Activated naive CD4-positive, alpha-beta T cell treated with anti-CD3 and anti-CD28 coated beads, Interleukin-2, amount 10 ng/mL, durations not matched to agents 7 days and 5 days (primary cell): ENCODE results near the gene L3MBTL3.
A peak's percentile ranks its signal among the peaks of the same experiment; 100 is the strongest.

ENCODE experiments used
- CTCF ChIA-PET: fragments of 350-600 bp; sonication (Branson Sonifier 250); formaldehyde crosslinking; loops from one replicate; lab custom pipeline; 2021; ENCODE audit warnings: antibody characterized with exemption; lab: Charles Lee
- DNase-seq: peaks from one replicate; pipeline ENCODE4 v3.0.0-alpha.2; 2020
- H3K27ac Mint-ChIP-seq: one replicate; pipeline ENCODE4 v1.8.0; 2021; ENCODE audit warnings: mild to moderate bottlenecking, moderate library complexity, mixed read lengths
- H3K27me3 Mint-ChIP-seq: one replicate; pipeline ENCODE4 v1.8.0; 2021; ENCODE audit warnings: mild to moderate bottlenecking, mixed read lengths
- H3K36me3 Mint-ChIP-seq: one replicate; pipeline ENCODE4 v1.8.0; 2021; ENCODE audit warnings: mixed read lengths
- H3K4me1 Mint-ChIP-seq: one replicate; pipeline ENCODE4 v1.8.0; 2021; ENCODE audit warnings: mixed read lengths
- H3K4me3 Mint-ChIP-seq: one replicate; pipeline ENCODE4 v1.8.0; 2021; ENCODE audit warnings: mild to moderate bottlenecking, moderate library complexity, mixed read lengths
- H3K9me3 Mint-ChIP-seq: one replicate; pipeline ENCODE4 v1.8.0; 2021; ENCODE audit warnings: mixed read lengths

The L3MBTL3 gene

DNA sequence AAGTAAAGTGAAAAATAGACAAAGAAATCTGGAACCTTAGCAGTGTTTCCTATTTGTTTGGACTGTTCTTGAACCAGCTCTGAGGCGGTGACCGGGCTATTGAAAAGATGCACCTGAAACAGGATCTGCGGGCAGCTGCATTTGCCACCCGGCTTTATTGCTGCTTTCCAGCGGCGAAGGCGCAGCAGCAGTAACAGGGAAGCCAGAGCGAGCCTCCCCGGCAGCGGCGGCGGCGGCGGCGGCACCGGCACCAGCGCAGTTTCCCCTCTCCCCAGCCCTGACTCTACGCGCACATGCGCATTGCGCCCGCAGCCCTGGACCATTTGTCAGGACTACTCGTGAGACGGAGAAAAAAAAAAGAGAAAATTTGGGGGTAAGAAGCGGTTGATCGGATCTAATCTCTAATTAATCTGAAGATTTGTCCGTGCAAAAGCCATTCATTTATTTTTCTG is at the start of gene L3MBTL3:
L3MBTL3 (plus strand) TSS at position 290 of the 452 bp plus-strand sequence. CDS start 24,119 bp downstream, outside the sequence.
- Mint-ChIP-seq H3K9me3 (no peaks in the 10 kb centered on the region), H3K4me3 (peak within 1 kb of the TSS; percentile 95), H3K4me1 (peaks cover 29% of the 10 kb centered on the region), H3K27ac (peak within 1 kb of the TSS; percentile 96), H3K36me3 (peaks cover 10% of the 10 kb centered on the region), H3K27me3 (peaks cover 17% of the 10 kb centered on the region)
- DNase-seq, result peak; percentile 90
- CTCF ChIA-PET, result no interaction called here

DNA sequence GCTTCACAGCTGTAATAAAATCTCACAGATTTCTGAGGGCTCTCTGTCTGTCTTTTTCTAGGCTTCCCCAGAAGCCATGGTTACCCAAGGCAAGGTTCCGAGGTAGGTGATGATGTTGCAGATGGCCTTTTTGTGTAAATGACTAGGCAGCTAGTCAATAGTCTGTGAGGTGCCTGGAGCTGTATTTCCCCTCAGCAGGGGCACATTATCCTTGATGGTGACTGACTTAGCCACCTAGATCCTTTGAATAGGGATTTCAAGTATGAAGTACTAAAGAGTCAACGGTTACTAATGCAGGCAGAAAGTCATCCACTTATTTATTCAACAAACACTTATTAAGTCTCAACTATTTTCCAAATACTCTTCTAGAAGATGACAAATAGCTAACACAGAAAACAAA is 49.3 kb upstream of the L3MBTL3 start:
- peaks cover 14% of the 10 kb centered on the region for H3K27me3 Mint-ChIP-seq
- H3K9me3 Mint-ChIP-seq, result no peaks in the 10 kb centered on the region
- H3K4me1 Mint-ChIP-seq, result no peaks in the 10 kb centered on the region
- DNase-seq, result no peak
- CTCF ChIA-PET, result no interaction called here
- no peak overlapping the region for H3K4me3 Mint-ChIP-seq
- no peak overlapping the region for H3K27ac Mint-ChIP-seq
- no peaks in the 10 kb centered on the region for H3K36me3 Mint-ChIP-seq

DNA sequence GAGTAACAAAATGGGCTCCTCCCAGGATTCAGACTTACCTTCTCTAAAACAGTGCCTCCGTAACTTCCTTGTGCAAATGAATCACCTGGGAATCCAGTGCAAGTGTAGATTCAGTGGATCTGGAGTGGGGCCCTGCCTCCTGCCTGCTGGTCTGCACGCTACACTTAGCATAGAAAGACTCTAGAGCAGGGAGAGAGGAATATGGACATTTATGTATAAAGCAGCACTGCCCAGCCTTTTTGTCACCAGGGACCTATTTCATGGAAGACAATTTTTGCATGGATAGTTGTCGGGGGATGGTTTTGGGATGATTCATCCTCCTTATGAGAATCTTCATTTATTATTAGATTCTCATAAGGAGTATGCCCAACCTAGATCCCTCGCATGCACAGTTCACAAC is 42.3 kb upstream of the L3MBTL3 start:
- H3K27ac Mint-ChIP-seq, result no peak overlapping the region
- no peaks in the 10 kb centered on the region for H3K27me3 Mint-ChIP-seq
- H3K4me3 Mint-ChIP-seq, result no peak overlapping the region
- peaks cover 6% of the 10 kb centered on the region for H3K9me3 Mint-ChIP-seq
- no peaks in the 10 kb centered on the region for H3K36me3 Mint-ChIP-seq
- no peaks in the 10 kb centered on the region for H3K4me1 Mint-ChIP-seq
- CTCF ChIA-PET, result no interaction called here
- DNase-seq, result no peak

DNA sequence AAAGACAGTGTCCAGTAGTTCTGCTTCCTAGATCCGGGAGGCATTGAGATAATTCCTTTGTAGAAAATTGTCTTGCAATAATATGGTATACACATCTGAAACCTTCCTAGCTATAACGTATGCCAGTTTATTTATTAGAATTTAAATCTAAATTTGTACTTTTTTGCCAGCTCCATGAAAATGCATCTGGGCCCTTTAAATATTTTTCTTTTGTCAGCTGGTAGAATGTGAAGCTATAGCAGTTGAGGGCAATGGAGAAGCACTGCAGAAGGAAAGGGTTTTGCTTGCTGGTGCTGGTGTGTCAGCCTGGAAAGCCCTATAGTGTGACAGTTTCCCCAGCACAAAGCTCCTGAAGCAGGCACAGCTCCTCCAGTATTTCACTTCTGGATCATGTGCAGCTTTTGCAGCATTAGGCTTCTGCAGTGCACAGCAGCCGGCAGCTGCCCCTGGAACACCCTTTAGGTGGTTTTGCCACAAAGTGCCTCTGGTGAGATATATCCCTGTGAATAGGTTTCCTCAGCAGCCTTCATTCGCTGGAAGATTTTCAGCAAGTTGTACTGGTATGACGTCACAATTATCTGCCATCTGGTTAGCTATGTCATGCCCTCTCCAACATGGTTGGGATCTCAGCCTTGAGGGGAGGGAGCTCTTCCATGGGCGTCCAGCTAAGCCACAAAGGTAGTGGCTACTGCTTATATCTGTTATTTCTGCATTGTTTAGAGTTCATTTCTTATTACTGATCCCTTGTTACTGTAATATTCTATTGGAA is 40.0 kb upstream of the L3MBTL3 start:
- Mint-ChIP-seq H3K27ac (no peak overlapping the region), H3K36me3 (no peaks in the 10 kb centered on the region), H3K4me3 (no peak overlapping the region), H3K9me3 (peaks cover 6% of the 10 kb centered on the region), H3K4me1 (no peaks in the 10 kb centered on the region), H3K27me3 (no peaks in the 10 kb centered on the region)
- CTCF ChIA-PET, result no interaction called here
- DNase-seq, result no peak

DNA sequence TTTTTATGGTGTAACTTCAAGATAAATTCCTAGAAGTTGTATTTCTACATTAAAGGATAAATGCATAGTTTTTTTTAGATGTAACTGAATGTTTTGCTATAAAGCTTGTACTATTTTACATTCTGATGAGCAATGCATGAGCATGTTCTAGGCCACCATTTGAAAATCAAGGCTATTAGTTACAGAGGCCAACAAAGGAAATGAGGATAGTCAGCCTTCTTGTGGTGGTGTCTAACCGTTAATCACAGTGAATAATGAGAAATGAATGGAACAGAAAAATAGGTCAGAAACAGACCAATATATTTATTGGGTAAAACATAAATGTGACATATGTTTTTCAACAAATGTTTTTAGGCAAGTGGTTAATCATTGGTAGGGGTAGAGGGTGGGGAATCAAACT is 37.6 kb upstream of the L3MBTL3 start:
- peaks cover 6% of the 10 kb centered on the region for H3K9me3 Mint-ChIP-seq
- no peak overlapping the region for H3K27ac Mint-ChIP-seq
- no peaks in the 10 kb centered on the region for H3K27me3 Mint-ChIP-seq
- H3K4me1 Mint-ChIP-seq, result no peaks in the 10 kb centered on the region
- H3K4me3 Mint-ChIP-seq, result no peak overlapping the region
- CTCF ChIA-PET, result no interaction called here
- DNase-seq, result no peak
- H3K36me3 Mint-ChIP-seq, result no peaks in the 10 kb centered on the region

DNA sequence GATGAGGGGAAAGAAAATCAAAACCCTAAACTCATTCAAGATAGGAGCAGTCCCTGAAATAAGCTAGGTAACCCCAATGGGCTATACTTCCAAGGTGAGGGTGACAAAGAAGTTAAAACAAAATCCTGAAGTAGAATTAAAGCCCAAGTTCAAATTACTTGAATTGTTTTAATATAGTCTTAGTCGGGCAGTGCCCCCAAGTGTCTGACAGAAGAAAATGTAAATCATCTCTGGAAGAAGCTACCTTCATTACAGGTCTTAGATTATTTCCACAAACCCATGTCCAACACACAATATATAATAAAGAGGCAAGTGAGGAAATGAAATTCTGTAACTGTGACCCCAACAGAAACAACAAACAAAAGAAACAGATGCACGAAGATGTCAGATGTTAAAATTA is 36.8 kb upstream of the L3MBTL3 start:
- Mint-ChIP-seq H3K4me1 (no peaks in the 10 kb centered on the region), H3K4me3 (no peak overlapping the region), H3K27me3 (no peaks in the 10 kb centered on the region), H3K9me3 (peaks cover 6% of the 10 kb centered on the region), H3K27ac (no peak overlapping the region), H3K36me3 (no peaks in the 10 kb centered on the region)
- CTCF ChIA-PET, result interaction anchor here (1.4 kb wide), 1 partner anchor 88 kb away, joined by 4 read pairs; no protein-coding TSS in a partner anchor
- DNase-seq, result no peak

DNA sequence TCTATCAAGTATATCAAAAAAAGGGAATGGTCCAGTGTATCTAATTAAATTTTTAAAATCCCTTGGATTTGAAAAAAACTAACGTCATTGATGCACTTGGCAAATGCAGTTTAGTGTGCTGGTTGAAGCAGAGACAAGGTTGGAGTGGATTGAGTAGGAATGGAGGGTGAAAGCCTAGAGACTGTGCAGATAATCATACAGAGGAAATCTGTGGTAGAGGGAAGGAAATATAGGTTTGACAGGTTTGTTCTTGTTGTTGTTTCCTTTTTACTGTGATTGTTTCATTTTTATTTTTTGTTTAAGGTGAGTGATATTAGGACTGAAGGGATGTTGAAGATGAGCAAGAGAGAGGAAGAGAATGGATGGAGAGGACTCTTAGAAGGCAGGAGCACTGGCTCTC is 29.0 kb upstream of the L3MBTL3 start:
- no peak for DNase-seq
- H3K4me3 Mint-ChIP-seq, result no peak overlapping the region
- peaks cover 10% of the 10 kb centered on the region for H3K4me1 Mint-ChIP-seq
- peaks cover 4% of the 10 kb centered on the region for H3K27me3 Mint-ChIP-seq
- no peaks in the 10 kb centered on the region for H3K9me3 Mint-ChIP-seq
- CTCF ChIA-PET, result no interaction called here
- no peak overlapping the region for H3K27ac Mint-ChIP-seq
- H3K36me3 Mint-ChIP-seq, result no peaks in the 10 kb centered on the region

DNA sequence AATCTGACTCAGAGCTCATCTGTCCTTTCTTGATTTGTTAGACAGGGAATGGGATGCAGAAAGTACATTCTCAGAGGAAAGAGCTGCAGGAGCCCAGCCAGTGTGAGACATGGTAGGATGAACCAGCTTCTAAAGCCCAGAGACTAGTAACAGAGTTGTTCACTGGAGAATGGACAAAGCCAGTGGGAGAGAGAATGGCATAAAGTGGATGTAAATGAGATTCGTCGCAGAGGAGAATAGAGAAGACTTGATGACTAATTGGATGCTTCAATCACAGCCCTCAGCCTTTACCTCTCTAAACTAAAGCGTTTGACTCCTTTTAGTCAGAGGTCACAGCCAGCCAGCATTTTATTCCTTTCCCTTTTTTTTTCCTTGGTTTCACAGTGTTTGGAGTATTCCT is 25.5 kb upstream of the L3MBTL3 start:
- Mint-ChIP-seq H3K9me3 (no peaks in the 10 kb centered on the region), H3K27ac (no peak overlapping the region), H3K4me3 (no peak overlapping the region), H3K4me1 (peaks cover 10% of the 10 kb centered on the region), H3K27me3 (peaks cover 12% of the 10 kb centered on the region), H3K36me3 (no peaks in the 10 kb centered on the region)
- CTCF ChIA-PET, result no interaction called here
- no peak for DNase-seq

DNA sequence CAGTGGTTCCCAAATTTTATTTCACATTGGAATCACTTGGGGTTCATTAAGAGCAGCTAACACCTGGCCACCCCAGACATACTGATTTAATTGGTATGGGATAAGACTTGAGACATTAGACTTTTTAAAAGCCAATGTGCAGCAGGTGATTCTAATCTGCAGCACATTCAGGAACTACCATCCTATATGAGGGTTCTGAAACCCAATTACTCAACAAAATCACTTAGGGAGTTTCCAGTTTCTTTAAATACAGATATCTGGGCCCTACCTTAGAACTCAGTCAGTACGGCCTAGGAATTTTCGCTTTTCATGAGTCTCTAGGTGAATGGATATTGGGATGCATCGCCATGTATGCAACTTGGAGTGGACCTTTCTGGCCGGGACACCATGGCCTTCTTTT is 24.0 kb upstream of the L3MBTL3 start:
- Mint-ChIP-seq H3K36me3 (no peaks in the 10 kb centered on the region), H3K4me1 (peaks cover 4% of the 10 kb centered on the region), H3K9me3 (no peaks in the 10 kb centered on the region), H3K4me3 (no peak overlapping the region), H3K27me3 (peaks cover 12% of the 10 kb centered on the region), H3K27ac (no peak overlapping the region)
- CTCF ChIA-PET, result interaction anchor here (1.2 kb wide), 1 partner anchor 9 kb away, joined by 3 read pairs; no protein-coding TSS in a partner anchor
- DNase-seq, result no peak

DNA sequence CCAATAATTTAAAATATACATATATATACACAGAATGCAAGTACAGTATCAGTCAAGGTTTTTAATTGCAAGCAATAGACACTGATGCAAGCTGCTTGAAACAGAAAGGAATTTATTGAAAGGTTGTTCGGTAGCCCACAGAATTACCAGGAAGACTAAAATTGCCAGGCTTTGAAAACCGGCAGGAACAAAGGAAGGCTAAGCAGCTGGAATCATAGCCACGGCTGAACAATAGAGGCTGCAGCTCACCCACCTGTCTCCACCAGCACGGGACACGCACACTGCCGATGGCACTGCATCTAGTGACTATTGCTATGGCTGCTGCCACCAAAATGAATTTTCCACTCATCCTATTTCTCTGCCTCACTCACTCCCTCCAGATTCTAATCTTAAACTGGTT is 22.0 kb upstream of the L3MBTL3 start:
- no peaks in the 10 kb centered on the region for H3K4me1 Mint-ChIP-seq
- no peaks in the 10 kb centered on the region for H3K9me3 Mint-ChIP-seq
- H3K27me3 Mint-ChIP-seq, result peaks cover 16% of the 10 kb centered on the region
- no peaks in the 10 kb centered on the region for H3K36me3 Mint-ChIP-seq
- H3K4me3 Mint-ChIP-seq, result no peak overlapping the region
- no peak overlapping the region for H3K27ac Mint-ChIP-seq
- DNase-seq, result no peak
- CTCF ChIA-PET, result no interaction called here

DNA sequence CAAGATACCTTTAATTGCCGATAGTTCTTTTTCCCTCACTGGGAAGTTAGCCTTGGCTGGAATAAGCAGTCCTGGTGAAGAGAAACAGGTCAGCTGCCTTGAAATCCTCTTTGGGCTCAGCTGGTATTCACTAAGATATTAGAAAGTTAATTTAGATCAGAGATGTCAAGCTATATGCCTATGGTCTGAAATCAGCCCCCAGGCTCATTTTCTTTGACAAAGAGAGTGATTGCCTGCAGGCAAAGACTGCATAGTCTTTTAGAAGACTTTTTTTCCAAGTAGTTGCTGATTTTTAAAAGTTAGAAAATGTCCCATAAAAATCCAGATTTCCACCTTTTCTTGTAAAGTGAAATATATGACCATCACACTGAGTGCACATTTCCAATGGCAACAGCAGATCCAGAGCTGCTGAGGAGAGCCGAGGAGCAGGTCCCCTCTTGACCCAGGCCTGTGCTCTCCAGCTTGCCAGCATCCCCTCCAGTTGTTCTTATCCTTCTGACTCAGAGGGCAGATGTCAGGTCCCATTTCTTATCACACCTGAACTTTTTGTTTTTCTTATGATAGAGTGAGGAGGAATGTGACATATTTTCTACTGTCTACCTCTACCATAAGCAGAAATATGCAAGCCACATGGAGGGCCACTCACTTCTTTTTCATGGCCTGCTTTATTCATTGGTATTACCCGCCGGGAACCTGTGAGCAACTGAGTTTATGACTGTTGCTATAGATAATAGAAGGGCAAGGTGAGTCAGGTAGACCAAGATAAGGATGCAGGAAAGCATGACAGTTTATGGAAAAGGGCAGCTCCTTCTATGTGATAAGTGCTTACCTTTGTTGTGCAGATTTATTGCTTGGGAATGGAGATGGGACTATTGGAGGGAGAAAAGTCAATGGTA is 17.6 kb upstream of the L3MBTL3 start:
- no peak overlapping the region for H3K27ac Mint-ChIP-seq
- no peaks in the 10 kb centered on the region for H3K9me3 Mint-ChIP-seq
- no peak overlapping the region for H3K4me3 Mint-ChIP-seq
- H3K36me3 Mint-ChIP-seq, result no peaks in the 10 kb centered on the region
- no peak for DNase-seq
- CTCF ChIA-PET, result no interaction called here
- peaks cover 7% of the 10 kb centered on the region for H3K27me3 Mint-ChIP-seq
- H3K4me1 Mint-ChIP-seq, result no peaks in the 10 kb centered on the region

DNA sequence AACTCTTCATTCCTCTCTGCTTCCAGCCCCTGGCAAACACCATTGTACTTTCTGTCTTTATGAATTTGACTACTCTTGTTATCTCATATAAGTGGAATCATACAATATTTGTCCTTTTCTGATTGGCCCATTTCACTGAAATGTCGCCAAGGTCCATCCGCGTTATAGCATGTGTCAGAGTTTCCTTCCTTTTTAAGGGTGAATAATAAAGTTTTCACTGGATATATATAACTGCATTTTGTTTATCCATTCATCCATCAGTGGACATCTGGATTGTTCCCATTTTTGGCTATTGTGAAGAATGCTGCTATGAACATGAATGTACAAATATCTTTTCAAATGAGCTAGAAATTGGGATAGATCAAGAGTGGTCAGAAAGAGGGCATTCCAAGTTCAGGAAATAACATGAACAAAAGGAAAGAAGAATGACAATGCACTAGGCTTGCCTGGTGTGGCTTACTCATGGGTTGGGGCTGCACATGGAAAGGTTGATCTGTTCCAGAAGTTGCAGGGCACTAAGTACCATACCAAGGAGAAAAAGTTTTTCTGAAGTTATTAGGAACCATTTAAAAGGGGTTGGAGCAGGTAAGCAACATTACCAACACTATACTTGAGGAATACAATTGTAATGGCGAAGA is 10.0 kb upstream of the L3MBTL3 start:
- no peak for DNase-seq
- Mint-ChIP-seq H3K4me1 (no peaks in the 10 kb centered on the region), H3K4me3 (no peak overlapping the region), H3K27me3 (peaks cover 7% of the 10 kb centered on the region), H3K9me3 (no peaks in the 10 kb centered on the region), H3K36me3 (no peaks in the 10 kb centered on the region), H3K27ac (no peak overlapping the region)
- CTCF ChIA-PET, result no interaction called here

DNA sequence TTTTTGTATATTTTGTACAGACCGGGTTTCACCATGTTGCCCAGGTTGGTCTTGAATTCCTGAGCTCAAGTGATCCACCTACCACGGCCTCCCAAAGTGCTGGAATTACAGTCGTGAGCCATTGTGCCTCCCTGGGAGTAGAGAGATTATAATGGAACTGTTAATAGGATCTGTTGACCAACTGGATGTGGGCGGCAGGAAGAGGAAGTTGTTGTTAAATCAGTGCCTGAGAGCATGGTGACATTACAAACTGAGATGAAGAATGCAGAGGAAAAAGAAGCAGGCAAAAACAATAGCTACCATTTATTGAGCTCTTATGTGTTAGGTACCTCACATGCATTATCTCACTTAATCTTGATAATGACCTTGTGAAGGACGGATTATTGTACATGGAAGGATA is 9.2 kb upstream of the L3MBTL3 start:
- H3K27me3 Mint-ChIP-seq, result peaks cover 7% of the 10 kb centered on the region
- H3K27ac Mint-ChIP-seq, result no peak overlapping the region
- no peaks in the 10 kb centered on the region for H3K36me3 Mint-ChIP-seq
- H3K4me1 Mint-ChIP-seq, result no peaks in the 10 kb centered on the region
- no peak overlapping the region for H3K4me3 Mint-ChIP-seq
- no peak for DNase-seq
- no peaks in the 10 kb centered on the region for H3K9me3 Mint-ChIP-seq
- CTCF ChIA-PET, result no interaction called here

DNA sequence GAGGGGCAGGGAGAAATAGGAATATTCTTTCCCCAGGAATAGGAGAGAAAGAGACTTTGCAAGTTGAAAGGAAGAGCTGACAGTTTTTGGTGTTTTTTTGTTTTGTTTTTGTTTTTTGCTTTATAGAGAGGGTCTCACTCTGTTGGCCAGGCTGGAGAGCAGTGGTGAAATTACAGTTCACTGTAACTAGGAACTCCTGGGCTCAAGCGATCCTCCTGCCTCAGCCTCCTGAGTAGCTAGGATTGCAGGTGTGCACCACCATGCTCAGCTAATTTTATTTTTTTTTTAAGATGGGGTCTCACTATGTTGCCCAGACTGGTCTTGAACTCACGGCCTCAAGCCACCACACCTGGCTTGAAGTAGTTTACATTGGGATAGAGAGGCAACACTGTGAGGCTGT is 8.0 kb upstream of the L3MBTL3 start:
- Mint-ChIP-seq H3K27ac (no peak overlapping the region), H3K4me3 (no peak overlapping the region), H3K27me3 (peaks cover 15% of the 10 kb centered on the region), H3K36me3 (no peaks in the 10 kb centered on the region), H3K9me3 (no peaks in the 10 kb centered on the region), H3K4me1 (no peaks in the 10 kb centered on the region)
- CTCF ChIA-PET, result interaction anchor here (0.9 kb wide), 1 partner anchor 11 kb away, joined by 4 read pairs; no protein-coding TSS in a partner anchor
- DNase-seq, result no peak
